HG02885 (cell line): Measurements from ENCODE around the gene CHRNB2.
"Not testable (repeated sequence)": the region's sequence is repeated elsewhere in the genome, so short reads cannot be mapped to it uniquely, and the experiment has no call there.

Experiments
- ATAC-seq: cut with Tn5 transposase; IDR thresholded peaks from one replicate; pipeline ENCODE4 v1.9.1; 2021; ENCODE audit warnings: mild to moderate bottlenecking; ENCODE audit not compliant: unreplicated experiment, poor library complexity

CHRNB2 gene

GRCh38 chr1:154567386-154568156 lies at the start of gene CHRNB2:
Gene CHRNB2 (plus strand): TSS chr1:154567778. CDS start chr1:154568045, 267 bp downstream.
- no peak for ATAC-seq

- ATAC-seq = no peak
Observed at GRCh38 chr1:154519591-154519991, 48.0 kb upstream of the CHRNB2 start.

GRCh38 chr1:154520333-154520732 lies 47.2 kb upstream of the CHRNB2 start:
- no peak for ATAC-seq

GRCh38 chr1:154521695-154522094 lies 45.9 kb upstream of the CHRNB2 start:
- ATAC-seq = no peak

GRCh38 chr1:154524881-154525280 lies 42.7 kb upstream of the CHRNB2 start:
- ATAC-seq = no peak

- ATAC-seq = no peak
Observed at GRCh38 chr1:154527192-154527591, 40.4 kb upstream of the CHRNB2 start.

GRCh38 chr1:154529308-154529707 lies 38.3 kb upstream of the CHRNB2 start:
- no peak for ATAC-seq

GRCh38 chr1:154531950-154532349 lies 35.6 kb upstream of the CHRNB2 start:
- ATAC-seq = not testable (repeated sequence)

GRCh38 chr1:154533952-154534844 lies 33.4 kb upstream of the CHRNB2 start:
- no peak for ATAC-seq

GRCh38 chr1:154536570-154536969 lies 31.0 kb upstream of the CHRNB2 start:
- ATAC-seq = no peak

- no peak for ATAC-seq
Observed at GRCh38 chr1:154539486-154540483, 27.8 kb upstream of the CHRNB2 start.

- no peak for ATAC-seq
Observed at GRCh38 chr1:154541231-154541630, 26.3 kb upstream of the CHRNB2 start.

- no peak for ATAC-seq
Observed at GRCh38 chr1:154546264-154547063, 21.1 kb upstream of the CHRNB2 start.

- ATAC-seq = no peak
Observed at GRCh38 chr1:154547105-154547732, 20.4 kb upstream of the CHRNB2 start.

- no peak for ATAC-seq
Observed at GRCh38 chr1:154548028-154548427, 19.6 kb upstream of the CHRNB2 start.

GRCh38 chr1:154549202-154549770 lies 18.3 kb upstream of the CHRNB2 start:
- ATAC-seq = no peak

- no peak for ATAC-seq
Observed at GRCh38 chr1:154550070-154550469, 17.5 kb upstream of the CHRNB2 start.

- no peak for ATAC-seq
Observed at GRCh38 chr1:154550657-154551056, 16.9 kb upstream of the CHRNB2 start.

- ATAC-seq = no peak
Observed at GRCh38 chr1:154551474-154551873, 16.1 kb upstream of the CHRNB2 start.
